H9 (cell line): Measurements from ENCODE around the gene APLN. TPM values are rescaled to one million over a fixed set of nuclear protein-coding genes. Genes with fewer than 3 reads are reported as not detected.

Experiments
- DNase-seq: peaks from one replicate; pipeline ENCODE4 v3.0.0-alpha.2; 2017
- H2AFZ ChIP-seq: one replicate; pipeline ENCODE4 v1.6.1; 2013; ENCODE audit warnings: mild to moderate bottlenecking, low read length, control low read depth, moderate library complexity
- H2AK5ac ChIP-seq: 2 replicates; pipeline ENCODE4 v1.6.1; 2013; ENCODE audit warnings: low read length, control low read depth, mixed read lengths; ENCODE audit not compliant: insufficient read length
- H2BK120ac ChIP-seq: one replicate; pipeline ENCODE4 v1.6.1; 2013; ENCODE audit warnings: low read depth, mild to moderate bottlenecking, low read length, control low read depth, inconsistent platforms; ENCODE audit not compliant: poor library complexity, severe bottlenecking
- H2BK12ac ChIP-seq: 2 replicates; pipeline ENCODE4 v1.6.1; 2013; ENCODE audit warnings: low read length, control low read depth, mixed read lengths, low read depth; ENCODE audit not compliant: insufficient read length
- H2BK15ac ChIP-seq: 2 replicates; pipeline ENCODE4 v1.6.1; 2013; ENCODE audit warnings: low read depth, low read length, control low read depth
- H2BK20ac ChIP-seq: one replicate; pipeline ENCODE4 v1.6.1; 2013; ENCODE audit warnings: low read depth, mild to moderate bottlenecking, low read length, control low read depth, inconsistent platforms; ENCODE audit not compliant: poor library complexity, severe bottlenecking
- H2BK5ac ChIP-seq: 2 replicates; pipeline ENCODE4 v1.6.1; 2013; ENCODE audit warnings: low read length, control low read depth, mixed read lengths; ENCODE audit not compliant: insufficient read length
- H3K14ac ChIP-seq: 2 replicates; pipeline ENCODE4 v1.6.1; 2013; ENCODE audit warnings: low read length, control low read depth; ENCODE audit not compliant: insufficient read depth
- H3K18ac ChIP-seq: 2 replicates; pipeline ENCODE4 v1.6.1; 2013; ENCODE audit warnings: low read depth, mild to moderate bottlenecking, mixed read lengths, low read length, control low read depth; ENCODE audit not compliant: insufficient read length
- H3K23ac ChIP-seq: 2 replicates; pipeline ENCODE4 v1.6.1; 2013; ENCODE audit warnings: low read length, control low read depth, mixed read lengths, low read depth; ENCODE audit not compliant: insufficient read length
- H3K23me2 ChIP-seq: 2 replicates; pipeline ENCODE4 v1.6.1; 2013; ENCODE audit warnings: low read depth, mild to moderate bottlenecking, mixed read lengths, low read length, control low read depth; ENCODE audit not compliant: insufficient read length, poor library complexity, severe bottlenecking
- H3K27ac ChIP-seq: 2 replicates; pipeline ENCODE4 v1.5.1; 2013; ENCODE audit warnings: low read length, control low read depth, mixed read lengths, low read depth; ENCODE audit not compliant: insufficient read length
- H3K27me3 ChIP-seq: 2 replicates; pipeline ENCODE4 v1.6.1; 2013; ENCODE audit warnings: low read length, control low read depth, inconsistent platforms; ENCODE audit not compliant: insufficient read depth
- H3K4ac ChIP-seq: 2 replicates; pipeline ENCODE4 v1.6.1; 2013; ENCODE audit warnings: low read depth, mild to moderate bottlenecking, control low read depth, inconsistent platforms, low read length, moderate library complexity
- H3K4me1 ChIP-seq: 2 replicates; pipeline ENCODE4 v1.6.1; 2013; ENCODE audit warnings: low read length, control low read depth, inconsistent platforms; ENCODE audit not compliant: insufficient read depth
- H3K4me2 ChIP-seq: 2 replicates; pipeline ENCODE4 v1.6.1; 2013; ENCODE audit warnings: low read length, control low read depth, mixed read lengths; ENCODE audit not compliant: insufficient read length, insufficient read depth
- H3K56ac ChIP-seq: 2 replicates; pipeline ENCODE4 v1.6.1; 2013; ENCODE audit warnings: low read depth, mild to moderate bottlenecking, mixed read lengths, low read length, control low read depth; ENCODE audit not compliant: insufficient read length
- H3K79me1 ChIP-seq: 2 replicates; pipeline ENCODE4 v1.6.1; 2013; ENCODE audit warnings: low read depth, mild to moderate bottlenecking, moderate library complexity, low read length, control low read depth, inconsistent platforms; ENCODE audit not compliant: insufficient read depth, poor library complexity, severe bottlenecking
- H3K79me2 ChIP-seq: 2 replicates; pipeline ENCODE4 v1.6.1; 2013; ENCODE audit warnings: low read length, control low read depth, inconsistent platforms; ENCODE audit not compliant: insufficient read depth
- H3K9ac ChIP-seq: 2 replicates; pipeline ENCODE4 v1.6.1; 2013; ENCODE audit warnings: low read length, control low read depth, mixed read lengths; ENCODE audit not compliant: insufficient read length; ENCODE audit errors: extremely low read depth
- H3K9me3 ChIP-seq: one replicate; pipeline ENCODE4 v1.6.1; 2013; ENCODE audit warnings: low read depth, low read length, inconsistent platforms; ENCODE audit not compliant: control insufficient read depth
- H3T11ph ChIP-seq: one replicate; pipeline ENCODE4 v1.6.1; 2013; ENCODE audit warnings: mild to moderate bottlenecking, low read length, control low read depth, inconsistent platforms
- H4K20me1 ChIP-seq: one replicate; pipeline ENCODE4 v1.6.1; 2013; ENCODE audit not compliant: control insufficient read depth, insufficient read length, insufficient read depth
- H4K5ac ChIP-seq: 2 replicates; pipeline ENCODE4 v1.6.1; 2013; ENCODE audit warnings: low read depth, mild to moderate bottlenecking, mixed read lengths, low read length, control low read depth; ENCODE audit not compliant: insufficient read length
- H4K8ac ChIP-seq: replicated peaks from 2 replicates; pipeline ENCODE4 v1.6.1; 2013; ENCODE audit warnings: low read length, control low read depth, mixed read lengths, low read depth; ENCODE audit not compliant: insufficient read length
- H4K91ac ChIP-seq: 2 replicates; pipeline ENCODE4 v1.6.1; 2013; ENCODE audit warnings: low read depth, mild to moderate bottlenecking, moderate library complexity, mixed read lengths, low read length, control low read depth; ENCODE audit not compliant: insufficient read length
- H3K27ac Mint-ChIP-seq, 3 experiments: 2 replicates in 2 of 3; 3 replicates in 1 of 3; pipeline ENCODE4 v1.8.0; 2020 to 2021; ENCODE audit warnings: mixed read lengths in 3 of 3, mild to moderate bottlenecking in 1 of 3, moderate library complexity in 1 of 3
- H3K27me3 Mint-ChIP-seq: 2 replicates; pipeline ENCODE4 v1.8.0; 2021; ENCODE audit warnings: low read depth, mild to moderate bottlenecking, moderate library complexity, mixed read lengths
- H3K36me3 Mint-ChIP-seq, 3 experiments: 2 replicates in 2 of 3; 3 replicates in 1 of 3; pipeline ENCODE4 v1.8.0; 2020 to 2021; ENCODE audit warnings: low read depth in 3 of 3, mixed read lengths in 3 of 3; ENCODE audit not compliant: insufficient read depth in 1 of 3
- H3K4me1 Mint-ChIP-seq, 2 experiments: 2 replicates each; pipeline ENCODE4 v1.8.0; 2020; ENCODE audit warnings: mixed read lengths in 2 of 2
- H3K4me3 Mint-ChIP-seq, 2 experiments: 2 replicates in 1 of 2; 3 replicates in 1 of 2; pipeline ENCODE4 v1.8.0; 2020 to 2021; ENCODE audit warnings: mild to moderate bottlenecking in 2 of 2, mixed read lengths in 2 of 2, moderate library complexity in 1 of 2
- H3K9me3 Mint-ChIP-seq, 2 experiments: 2 replicates in 1 of 2; 3 replicates in 1 of 2; pipeline ENCODE4 v1.8.0; 2020; ENCODE audit warnings: mild to moderate bottlenecking in 2 of 2, mixed read lengths in 2 of 2, moderate library complexity in 1 of 2
- CTCF ChIP-seq: fragments of 200-600 bp; sonication (generic); conservative IDR thresholded peaks from 3 replicates; pipeline ENCODE4 v1.8.0; 2021; ENCODE audit warnings: antibody characterized with exemption, mild to moderate bottlenecking
- WGBS: extraction: QIAGEN DNeasy Blood & Tissue Kit; methylation state at CpG from one replicate; pipeline ENCODE4 v1.1.7; 2013; ENCODE audit warnings: missing lambda C conversion rate, low lambda C conversion rate, mixed read lengths; ENCODE audit not compliant: insufficient read length; ENCODE audit errors: extremely low coverage; 5-methylcytosine and 5-hydroxymethylcytosine counted together
- total RNA-seq: library from RNA; stranded (reverse); gene quantifications from 2 replicates; pipeline ENCODE4 v1.2.1, GENCODE V29; 2021

The APLN gene
- total RNA-seq, 1 experiment from 2014 or later = 0.24 TPM

DNA sequence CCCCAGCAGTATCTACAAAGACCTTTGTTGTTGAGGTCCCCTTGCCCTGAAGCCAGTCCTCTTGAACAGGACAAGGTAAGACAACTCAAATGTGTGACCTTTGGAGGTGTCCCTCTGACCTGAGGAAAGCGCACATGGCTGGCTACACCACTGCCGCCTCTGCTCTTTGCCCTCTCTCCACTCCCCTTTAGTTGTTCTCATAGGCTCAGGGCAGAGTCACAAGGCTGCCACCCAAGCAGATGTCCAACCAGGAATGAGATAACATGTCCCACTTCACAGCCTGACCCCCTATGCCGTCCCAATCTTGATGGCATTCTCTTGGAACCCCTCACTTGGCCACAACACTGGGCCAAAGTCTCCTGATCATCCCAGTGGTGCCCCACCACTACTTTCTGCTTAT lies 46.3 kb downstream of the APLN start:
- no peaks in the 10 kb centered on the region for H3K27me3 ChIP-seq
- no peak overlapping the region for H2BK15ac ChIP-seq
- no peak overlapping the region for H4K91ac ChIP-seq
- H3K27ac ChIP-seq = no peak overlapping the region
- peaks cover 27% of the 10 kb centered on the region for H3K27me3 Mint-ChIP-seq
- H3K4me3 Mint-ChIP-seq = no peak overlapping the region
- H3K14ac ChIP-seq = no peak overlapping the region
- H3K27ac Mint-ChIP-seq = no peak overlapping the region
- H2AFZ ChIP-seq = no peak overlapping the region
- no peaks in the 10 kb centered on the region for H3K9me3 ChIP-seq
- no peak overlapping the region for H4K5ac ChIP-seq
- H3K23ac ChIP-seq = no peak overlapping the region
- H4K8ac ChIP-seq = no peak overlapping the region
- no peak overlapping the region for H3K9ac ChIP-seq
- peaks cover 15 to 23% of the 10 kb centered on the region in 2 experiments for H3K4me1 Mint-ChIP-seq
- no peak overlapping the region for H3K4me2 ChIP-seq
- no peaks in the 10 kb centered on the region for H3K36me3 Mint-ChIP-seq
- no peak overlapping the region for H2BK20ac ChIP-seq
- no peak overlapping the region for H2AK5ac ChIP-seq
- no peak overlapping the region for H3K56ac ChIP-seq
- H3K4ac ChIP-seq = no peak overlapping the region
- H3K79me1 ChIP-seq = no peaks in the 10 kb centered on the region
- WGBS = no CpG with 5 or more reads among the region's 3 CpGs
- H2BK5ac ChIP-seq = no peak overlapping the region
- H3T11ph ChIP-seq = no peak overlapping the region
- no peaks in the 10 kb centered on the region for H3K23me2 ChIP-seq
- no peaks in the 10 kb centered on the region for H3K79me2 ChIP-seq
- H4K20me1 ChIP-seq = no peaks in the 10 kb centered on the region
- peaks cover 0 to 2% of the 10 kb centered on the region in 2 experiments; a peak in 2 of 5 replicates for H3K9me3 Mint-ChIP-seq
- no peak overlapping the region for H2BK120ac ChIP-seq
- DNase-seq = no peak
- no peak for TF ChIP-seq CTCF
- no peak overlapping the region for H3K18ac ChIP-seq
- no peaks in the 10 kb centered on the region for H3K4me1 ChIP-seq
- H2BK12ac ChIP-seq = no peak overlapping the region
